Fibroblast of skin of right quadriceps (primary cell): ENCODE data around the gene DNMT3B.
"Not testable (repeated sequence)": the region's sequence is repeated elsewhere in the genome, so short reads cannot be mapped to it uniquely, and the experiment has no call there.

ENCODE experiments used
- DNase-seq: peaks from one replicate; pipeline ENCODE4 v3.0.0-alpha.2; 2013

The DNMT3B gene

GRCh38 chr20:32792316-32792715 is 30.1 kb downstream of the DNMT3B start:
- DNase-seq, result peak; percentile 56

GRCh38 chr20:32792731-32793458 is 30.7 kb downstream of the DNMT3B start:
- DNase-seq, result no peak

- no peak for DNase-seq
Measured at GRCh38 chr20:32796383-32796948, 34.3 kb downstream of the DNMT3B start.

GRCh38 chr20:32796981-32797451 is 34.8 kb downstream of the DNMT3B start:
- DNase-seq, result peak; percentile 8

GRCh38 chr20:32797571-32797970 is 35.4 kb downstream of the DNMT3B start:
- not testable (repeated sequence) for DNase-seq

GRCh38 chr20:32798046-32798981 is 36.1 kb downstream of the DNMT3B start:
- DNase-seq, result no peak

GRCh38 chr20:32803092-32803491 is 40.9 kb downstream of the DNMT3B start:
- no peak for DNase-seq

- no peak for DNase-seq
Measured at GRCh38 chr20:32804022-32804715, 42.0 kb downstream of the DNMT3B start.

GRCh38 chr20:32804817-32805216 is 42.6 kb downstream of the DNMT3B start:
- DNase-seq, result no peak

GRCh38 chr20:32805721-32806120 is 43.5 kb downstream of the DNMT3B start:
- no peak for DNase-seq

GRCh38 chr20:32806356-32806755 is 44.2 kb downstream of the DNMT3B start:
- DNase-seq, result no peak

GRCh38 chr20:32807706-32808105 is 45.5 kb downstream of the DNMT3B start:
- no peak for DNase-seq

- DNase-seq, result no peak
Measured at GRCh38 chr20:32808438-32808837, 46.3 kb downstream of the DNMT3B start.

GRCh38 chr20:32809907-32810306 is 47.7 kb downstream of the DNMT3B start:
- DNase-seq, result no peak

- DNase-seq, result no peak
Measured at GRCh38 chr20:32810941-32811340, 48.8 kb downstream of the DNMT3B start.

- no peak for DNase-seq
Measured at GRCh38 chr20:32811886-32812285, 49.7 kb downstream of the DNMT3B start.

GRCh38 chr20:32819992-32820697 is 58.0 kb downstream of the DNMT3B start:
- peak; percentile 69 for DNase-seq

- no peak for DNase-seq
Measured at GRCh38 chr20:32820698-32821377, 58.7 kb downstream of the DNMT3B start.

- DNase-seq, result no peak
Measured at GRCh38 chr20:32822225-32822624, 60.0 kb downstream of the DNMT3B start.

GRCh38 chr20:32823078-32823477 is 60.9 kb downstream of the DNMT3B start:
- DNase-seq, result peak; percentile 82
